Measurements from ENCODE around the gene SANBR. TPM values are rescaled to one million over a fixed set of nuclear protein-coding genes. Genes with fewer than 3 reads are reported as not detected.

SANBR gene
- total RNA-seq, 1 donor from 2014 or later = 57.0 TPM

DNA sequence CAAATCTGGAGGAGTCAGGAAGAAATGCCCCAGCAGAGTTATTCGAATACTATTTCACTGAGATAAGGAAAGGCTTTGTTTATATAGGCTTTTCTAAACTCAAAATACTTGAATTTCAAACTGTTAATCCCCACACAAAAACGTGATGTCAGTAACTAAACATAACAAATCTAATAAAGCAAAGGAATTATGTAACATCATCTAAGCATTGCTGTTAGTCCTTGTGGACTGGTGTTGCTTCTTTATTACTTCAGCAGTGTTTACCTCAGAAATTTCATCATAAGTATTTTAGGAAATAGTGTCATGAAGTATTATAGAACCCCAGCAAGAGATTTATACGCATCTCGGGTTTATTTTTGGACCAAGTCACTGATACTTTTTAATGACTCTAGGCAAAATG, 19.7 kb upstream of the SANBR start:
- Mint-ChIP-seq H3K4me3 (ENCODE audit: unreplicated experiment) (no peak overlapping the region), H3K9me3 (ENCODE audit: unreplicated experiment) (no peaks in the 10 kb centered on the region), H3K27ac (ENCODE audit: unreplicated experiment) (no peak overlapping the region), H3K27me3 (ENCODE audit: unreplicated experiment) (no peaks in the 10 kb centered on the region), H3K36me3 (ENCODE audit: unreplicated experiment) (no peaks in the 10 kb centered on the region), H3K4me1 (ENCODE audit: low read depth, unreplicated experiment) (no peaks in the 10 kb centered on the region)
- no peak for DNase-seq
- TF ChIP-seq, protein P1, sequence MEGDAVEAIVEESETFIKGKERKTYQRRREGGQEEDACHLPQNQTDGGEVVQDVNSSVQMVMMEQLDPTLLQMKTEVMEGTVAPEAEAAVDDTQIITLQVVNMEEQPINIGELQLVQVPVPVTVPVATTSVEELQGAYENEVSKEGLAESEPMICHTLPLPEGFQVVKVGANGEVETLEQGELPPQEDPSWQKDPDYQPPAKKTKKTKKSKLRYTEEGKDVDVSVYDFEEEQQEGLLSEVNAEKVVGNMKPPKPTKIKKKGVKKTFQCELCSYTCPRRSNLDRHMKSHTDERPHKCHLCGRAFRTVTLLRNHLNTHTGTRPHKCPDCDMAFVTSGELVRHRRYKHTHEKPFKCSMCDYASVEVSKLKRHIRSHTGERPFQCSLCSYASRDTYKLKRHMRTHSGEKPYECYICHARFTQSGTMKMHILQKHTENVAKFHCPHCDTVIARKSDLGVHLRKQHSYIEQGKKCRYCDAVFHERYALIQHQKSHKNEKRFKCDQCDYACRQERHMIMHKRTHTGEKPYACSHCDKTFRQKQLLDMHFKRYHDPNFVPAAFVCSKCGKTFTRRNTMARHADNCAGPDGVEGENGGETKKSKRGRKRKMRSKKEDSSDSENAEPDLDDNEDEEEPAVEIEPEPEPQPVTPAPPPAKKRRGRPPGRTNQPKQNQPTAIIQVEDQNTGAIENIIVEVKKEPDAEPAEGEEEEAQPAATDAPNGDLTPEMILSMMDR (IDR thresholded peaks at IDR 0.05; ENCODE audit: partially characterized antibody, unreplicated experiment) = no peak

DNA sequence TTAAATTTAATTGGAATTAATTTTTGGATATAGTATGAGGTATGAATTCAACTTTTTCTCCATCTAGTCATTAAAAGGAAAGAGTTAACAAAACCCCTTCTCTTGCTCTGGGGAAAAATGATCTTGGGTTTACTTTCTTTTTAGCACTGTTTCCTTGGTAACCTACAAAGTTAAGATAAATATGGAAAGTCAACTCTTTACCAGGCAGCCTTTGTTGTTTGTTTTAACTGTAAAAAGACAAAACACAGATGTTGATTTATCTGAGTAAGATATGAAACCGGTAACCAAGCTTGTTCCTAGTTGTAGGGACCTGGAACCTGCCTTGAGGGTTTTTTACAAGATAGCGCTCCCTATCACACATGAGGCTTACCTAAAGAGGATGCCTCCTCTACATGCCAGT, 10.1 kb upstream of the SANBR start:
- no peaks in the 10 kb centered on the region for H3K9me3 Mint-ChIP-seq (ENCODE audit: unreplicated experiment)
- no peak overlapping the region for H3K27ac Mint-ChIP-seq (ENCODE audit: unreplicated experiment)
- TF ChIP-seq, protein P1 (IDR thresholded peaks at IDR 0.05; ENCODE audit: partially characterized antibody, unreplicated experiment) = no peak
- no peaks in the 10 kb centered on the region for H3K36me3 Mint-ChIP-seq (ENCODE audit: unreplicated experiment)
- DNase-seq = no peak
- H3K27me3 Mint-ChIP-seq (ENCODE audit: unreplicated experiment) = no peaks in the 10 kb centered on the region
- H3K4me1 Mint-ChIP-seq (ENCODE audit: low read depth, unreplicated experiment) = no peaks in the 10 kb centered on the region
- no peak overlapping the region for H3K4me3 Mint-ChIP-seq (ENCODE audit: unreplicated experiment)

DNA sequence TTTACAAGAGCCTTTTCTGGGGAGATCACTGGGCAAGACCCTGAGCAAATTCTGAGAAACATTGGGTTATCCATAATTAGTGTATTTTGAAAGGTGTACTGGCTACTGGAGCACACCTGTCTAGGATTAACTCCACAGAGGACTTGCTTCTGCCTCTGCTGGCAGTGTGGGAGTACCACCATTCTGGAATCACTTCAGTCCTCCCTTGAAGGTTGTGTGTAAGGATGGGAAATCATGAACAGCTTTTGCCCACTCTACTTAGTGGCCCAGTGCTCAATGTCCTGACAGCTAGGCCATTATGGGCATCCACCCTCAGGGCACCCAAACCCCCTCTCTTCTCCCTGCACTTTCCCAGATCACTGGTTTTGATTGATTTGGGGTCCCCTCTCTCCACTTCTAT, 8.1 kb upstream of the SANBR start:
- H3K27me3 Mint-ChIP-seq (ENCODE audit: unreplicated experiment) = no peaks in the 10 kb centered on the region
- no peaks in the 10 kb centered on the region for H3K9me3 Mint-ChIP-seq (ENCODE audit: unreplicated experiment)
- no peak overlapping the region for H3K4me3 Mint-ChIP-seq (ENCODE audit: unreplicated experiment)
- no peak for DNase-seq
- no peaks in the 10 kb centered on the region for H3K36me3 Mint-ChIP-seq (ENCODE audit: unreplicated experiment)
- no peaks in the 10 kb centered on the region for H3K4me1 Mint-ChIP-seq (ENCODE audit: low read depth, unreplicated experiment)
- no peak overlapping the region for H3K27ac Mint-ChIP-seq (ENCODE audit: unreplicated experiment)
- TF ChIP-seq, protein P1 (IDR thresholded peaks at IDR 0.05; ENCODE audit: partially characterized antibody, unreplicated experiment) = no peak

DNA sequence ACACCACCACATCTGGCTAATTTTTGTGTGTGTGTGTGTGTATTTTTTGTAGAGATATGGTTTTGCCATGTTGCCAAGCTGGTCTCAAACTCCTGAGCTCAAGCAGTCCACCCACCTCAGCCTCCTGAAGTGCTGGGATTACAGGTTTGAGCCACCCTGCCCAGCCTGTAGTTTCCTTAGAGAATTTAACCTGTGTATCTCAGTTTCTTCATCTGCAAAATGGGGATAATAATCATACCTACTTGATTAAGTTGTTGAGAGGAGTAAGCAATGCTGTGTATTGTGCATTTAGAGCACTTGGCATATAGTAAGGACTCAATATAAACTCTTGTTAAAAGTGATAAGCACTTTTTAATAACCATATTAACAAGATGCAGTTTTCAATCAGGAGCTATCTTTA, 6.3 kb upstream of the SANBR start:
- H3K4me1 Mint-ChIP-seq (ENCODE audit: low read depth, unreplicated experiment) = no peaks in the 10 kb centered on the region
- TF ChIP-seq, protein P1 (IDR thresholded peaks at IDR 0.05; ENCODE audit: partially characterized antibody, unreplicated experiment) = no peak
- DNase-seq = no peak
- no peaks in the 10 kb centered on the region for H3K27me3 Mint-ChIP-seq (ENCODE audit: unreplicated experiment)
- no peak overlapping the region for H3K27ac Mint-ChIP-seq (ENCODE audit: unreplicated experiment)
- H3K9me3 Mint-ChIP-seq (ENCODE audit: unreplicated experiment) = no peaks in the 10 kb centered on the region
- no peak overlapping the region for H3K4me3 Mint-ChIP-seq (ENCODE audit: unreplicated experiment)
- no peaks in the 10 kb centered on the region for H3K36me3 Mint-ChIP-seq (ENCODE audit: unreplicated experiment)

DNA sequence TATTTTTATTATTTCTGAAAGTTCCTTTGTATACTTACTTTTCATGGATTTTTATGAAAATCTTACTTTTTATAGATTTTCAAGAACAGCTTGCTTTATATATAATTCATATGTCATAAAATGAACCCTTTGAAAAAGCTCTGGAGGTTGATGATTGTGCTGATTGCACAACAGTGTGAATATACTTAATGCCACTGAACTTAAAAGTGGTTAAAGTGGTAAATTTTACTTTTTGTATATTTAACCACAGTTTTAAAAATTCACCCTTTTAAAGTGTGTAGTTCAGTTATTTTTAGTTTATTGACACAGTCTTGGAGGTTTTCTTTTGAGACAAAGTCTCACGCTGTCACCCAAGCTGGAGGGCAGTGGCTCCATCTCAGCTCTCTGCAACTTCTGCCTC, 8.4 kb downstream of the SANBR start:
- no peaks in the 10 kb centered on the region for H3K9me3 Mint-ChIP-seq (ENCODE audit: unreplicated experiment)
- no peak overlapping the region for H3K27ac Mint-ChIP-seq (ENCODE audit: unreplicated experiment)
- TF ChIP-seq, protein P1 (IDR thresholded peaks at IDR 0.05; ENCODE audit: partially characterized antibody, unreplicated experiment) = no peak
- no peaks in the 10 kb centered on the region for H3K4me1 Mint-ChIP-seq (ENCODE audit: low read depth, unreplicated experiment)
- H3K36me3 Mint-ChIP-seq (ENCODE audit: unreplicated experiment) = no peaks in the 10 kb centered on the region
- no peaks in the 10 kb centered on the region for H3K27me3 Mint-ChIP-seq (ENCODE audit: unreplicated experiment)
- DNase-seq = no peak
- no peak overlapping the region for H3K4me3 Mint-ChIP-seq (ENCODE audit: unreplicated experiment)

All from glutamatergic neuron (in vitro differentiated cells).